ENCODE results near the gene ZNF593OS. TPM values are rescaled to one million over a fixed set of nuclear protein-coding genes. Genes with fewer than 3 reads are reported as not detected.

Gene ZNF593OS
- polyA plus RNA-seq, 1 donor: 1.2 TPM

GRCh38 chr1:26184086-26184485 lies 12.5 kb upstream of the ZNF593OS start:
- no peak for DNase-seq
- Histone ChIP-seq H3K4me1 (ENCODE audit: control insufficient read depth, insufficient read depth, low read length) (peaks cover 3% of the 10 kb centered on the region), H3K9me3 (ENCODE audit: control insufficient read depth, low read depth, low read length) (no peaks in the 10 kb centered on the region), H3K4me3 (ENCODE audit: low read length) (no peak overlapping the region), H3K36me3 (ENCODE audit: control insufficient read depth, insufficient read depth, low read length) (peaks cover 59% of the 10 kb centered on the region), H3K27ac (ENCODE audit: low read length) (no peak overlapping the region), H3K27me3 (ENCODE audit: control insufficient read depth, insufficient read depth, low read length) (no peaks in the 10 kb centered on the region)
- no CpG with 5 or more reads among the region's 7 CpGs for WGBS (ENCODE audit: insufficient coverage, low lambda C conversion rate)

GRCh38 chr1:26182383-26182696 lies 10.7 kb upstream of the ZNF593OS start:
- DNase-seq: no peak
- Histone ChIP-seq H3K27ac (ENCODE audit: low read length) (no peak overlapping the region), H3K27me3 (ENCODE audit: control insufficient read depth, insufficient read depth, low read length) (no peaks in the 10 kb centered on the region), H3K36me3 (ENCODE audit: control insufficient read depth, insufficient read depth, low read length) (peaks cover 47% of the 10 kb centered on the region), H3K9me3 (ENCODE audit: control insufficient read depth, low read depth, low read length) (no peaks in the 10 kb centered on the region), H3K4me3 (ENCODE audit: low read length) (no peak overlapping the region), H3K4me1 (ENCODE audit: control insufficient read depth, insufficient read depth, low read length) (peaks cover 15% of the 10 kb centered on the region)
- no CpG with 5 or more reads among the region's 7 CpGs for WGBS (ENCODE audit: insufficient coverage, low lambda C conversion rate)

GRCh38 chr1:26181586-26182382 lies 10.2 kb upstream of the ZNF593OS start:
- no peaks in the 10 kb centered on the region for H3K9me3 ChIP-seq (ENCODE audit: control insufficient read depth, low read depth, low read length)
- no CpG with 5 or more reads among the region's 9 CpGs for WGBS (ENCODE audit: insufficient coverage, low lambda C conversion rate)
- no peaks in the 10 kb centered on the region for H3K27me3 ChIP-seq (ENCODE audit: control insufficient read depth, insufficient read depth, low read length)
- H3K4me1 ChIP-seq (ENCODE audit: control insufficient read depth, insufficient read depth, low read length): peaks cover 19% of the 10 kb centered on the region
- no peak for DNase-seq
- no peak overlapping the region for H3K27ac ChIP-seq (ENCODE audit: low read length)
- no peak overlapping the region for H3K4me3 ChIP-seq (ENCODE audit: low read length)
- H3K36me3 ChIP-seq (ENCODE audit: control insufficient read depth, insufficient read depth, low read length): peaks cover 42% of the 10 kb centered on the region

GRCh38 chr1:26180010-26180506 lies 8.4 kb upstream of the ZNF593OS start:
- no CpG with 5 or more reads among the region's 4 CpGs for WGBS (ENCODE audit: insufficient coverage, low lambda C conversion rate)
- DNase-seq: no peak
- H3K4me3 ChIP-seq (ENCODE audit: low read length): no peak overlapping the region

GRCh38 chr1:26177182-26177684 lies 5.6 kb upstream of the ZNF593OS start, which contains the start of gene CNKSR1:
TSS of gene CNKSR1 (plus strand) at chr1:26177491. CDS start at chr1:26177548, 57 bp downstream.
- Histone ChIP-seq H3K27me3 (ENCODE audit: control insufficient read depth, insufficient read depth, low read length) (no peaks in the 10 kb centered on the region), H3K4me3 (ENCODE audit: low read length) (peak within 1 kb of the TSS; percentile 63), H3K36me3 (ENCODE audit: control insufficient read depth, insufficient read depth, low read length) (peaks cover 18% of the 10 kb centered on the region), H3K4me1 (ENCODE audit: control insufficient read depth, insufficient read depth, low read length) (peaks cover 20% of the 10 kb centered on the region), H3K27ac (ENCODE audit: low read length) (peak within 1 kb of the TSS; percentile 96), H3K9me3 (ENCODE audit: control insufficient read depth, low read depth, low read length) (no peaks in the 10 kb centered on the region)
- whole genome bisulfite sequencing (ENCODE audit: insufficient coverage, low lambda C conversion rate): no CpG with 5 or more reads among the region's 21 CpGs
- DNase-seq: peak; percentile 94 to 96

More at GRCh38 chr1:26180010-26180506, 8.4 kb upstream of the ZNF593OS start:
- Histone ChIP-seq H3K27ac (ENCODE audit: low read length) (no peak overlapping the region), H3K9me3 (ENCODE audit: control insufficient read depth, low read depth, low read length) (no peaks in the 10 kb centered on the region), H3K27me3 (ENCODE audit: control insufficient read depth, insufficient read depth, low read length) (no peaks in the 10 kb centered on the region), H3K36me3 (ENCODE audit: control insufficient read depth, insufficient read depth, low read length) (peaks cover 39% of the 10 kb centered on the region), H3K4me1 (ENCODE audit: control insufficient read depth, insufficient read depth, low read length) (peaks cover 20% of the 10 kb centered on the region)

- Histone ChIP-seq H3K4me3 (ENCODE audit: low read length) (no peak overlapping the region), H3K9me3 (ENCODE audit: control insufficient read depth, low read depth, low read length) (no peaks in the 10 kb centered on the region), H3K27me3 (ENCODE audit: control insufficient read depth, insufficient read depth, low read length) (no peaks in the 10 kb centered on the region), H3K36me3 (ENCODE audit: control insufficient read depth, insufficient read depth, low read length) (peaks cover 2% of the 10 kb centered on the region), H3K27ac (ENCODE audit: low read length) (no peak overlapping the region), H3K4me1 (ENCODE audit: control insufficient read depth, insufficient read depth, low read length) (peaks cover 28% of the 10 kb centered on the region)
- no peak for DNase-seq
- no CpG with 5 or more reads among the region's 8 CpGs for WGBS (ENCODE audit: insufficient coverage, low lambda C conversion rate)
Measured at GRCh38 chr1:26175346-26175745, 3.7 kb upstream of the ZNF593OS start.

GRCh38 chr1:26170472-26170821 lies 1.2 kb downstream of the ZNF593OS start:
- Histone ChIP-seq H3K9me3 (ENCODE audit: control insufficient read depth, low read depth, low read length) (no peaks in the 10 kb centered on the region), H3K4me1 (ENCODE audit: control insufficient read depth, insufficient read depth, low read length) (peaks cover 17% of the 10 kb centered on the region), H3K27me3 (ENCODE audit: control insufficient read depth, insufficient read depth, low read length) (no peaks in the 10 kb centered on the region), H3K27ac (ENCODE audit: low read length) (peak overlapping the region; percentile 74), H3K36me3 (ENCODE audit: control insufficient read depth, insufficient read depth, low read length) (no peaks in the 10 kb centered on the region), H3K4me3 (ENCODE audit: low read length) (peak overlapping the region; percentile 56)
- no CpG with 5 or more reads among the region's 9 CpGs for WGBS (ENCODE audit: insufficient coverage, low lambda C conversion rate)
- no peak for DNase-seq

GRCh38 chr1:26169669-26170471 lies 1.8 kb downstream of the ZNF593OS start, which contains the start of gene ZNF593:
TSS of gene ZNF593 (plus strand) at chr1:26169908. CDS start at chr1:26169984, 76 bp downstream.
- Histone ChIP-seq H3K36me3 (ENCODE audit: control insufficient read depth, insufficient read depth, low read length) (no peaks in the 10 kb centered on the region), H3K9me3 (ENCODE audit: control insufficient read depth, low read depth, low read length) (no peaks in the 10 kb centered on the region), H3K27me3 (ENCODE audit: control insufficient read depth, insufficient read depth, low read length) (no peaks in the 10 kb centered on the region), H3K4me1 (ENCODE audit: control insufficient read depth, insufficient read depth, low read length) (peaks cover 17% of the 10 kb centered on the region), H3K4me3 (ENCODE audit: low read length) (peak within 1 kb of the TSS; percentile 56), H3K27ac (ENCODE audit: low read length) (peak within 1 kb of the TSS; percentile 74)
- peak; percentile 91 to 93 for DNase-seq
- WGBS (ENCODE audit: insufficient coverage, low lambda C conversion rate): no CpG with 5 or more reads among the region's 76 CpGs

GRCh38 chr1:26169198-26169554 lies 2.5 kb downstream of the ZNF593OS start:
- WGBS (ENCODE audit: insufficient coverage, low lambda C conversion rate): no CpG with 5 or more reads among the region's 4 CpGs
- Histone ChIP-seq H3K4me3 (ENCODE audit: low read length) (peak overlapping the region; percentile 56), H3K36me3 (ENCODE audit: control insufficient read depth, insufficient read depth, low read length) (no peaks in the 10 kb centered on the region)

GRCh38 chr1:26168410-26169197 lies 3.0 kb downstream of the ZNF593OS start, which contains the start of gene C1orf232:
TSS of gene C1orf232 (minus strand) at chr1:26168963. CDS start at chr1:26168499, 464 bp downstream.
- H3K27ac ChIP-seq (ENCODE audit: low read length): peak within 1 kb of the TSS; percentile 74
- DNase-seq: peak in 1 of 2 donors; percentile 23
- no CpG with 5 or more reads among the region's 5 CpGs for whole genome bisulfite sequencing (ENCODE audit: insufficient coverage, low lambda C conversion rate)
- H3K4me3 ChIP-seq (ENCODE audit: low read length): peak within 1 kb of the TSS; percentile 56
- no peaks in the 10 kb centered on the region for H3K9me3 ChIP-seq (ENCODE audit: control insufficient read depth, low read depth, low read length)
- peaks cover 25% of the 10 kb centered on the region for H3K4me1 ChIP-seq (ENCODE audit: control insufficient read depth, insufficient read depth, low read length)
- H3K36me3 ChIP-seq (ENCODE audit: control insufficient read depth, insufficient read depth, low read length): no peaks in the 10 kb centered on the region
- peaks cover 3% of the 10 kb centered on the region for H3K27me3 ChIP-seq (ENCODE audit: control insufficient read depth, insufficient read depth, low read length)

More at GRCh38 chr1:26169198-26169554, 2.5 kb downstream of the ZNF593OS start:
- peaks cover 21% of the 10 kb centered on the region for H3K4me1 ChIP-seq (ENCODE audit: control insufficient read depth, insufficient read depth, low read length)
- no peaks in the 10 kb centered on the region for H3K27me3 ChIP-seq (ENCODE audit: control insufficient read depth, insufficient read depth, low read length)
- H3K9me3 ChIP-seq (ENCODE audit: control insufficient read depth, low read depth, low read length): no peaks in the 10 kb centered on the region
- DNase-seq: no peak
- peak overlapping the region; percentile 74 for H3K27ac ChIP-seq (ENCODE audit: low read length)

Data from large intestine (tissue), 3 donors.